ENCODE measurements around the gene RASGEF1C. TPM values are rescaled to one million over a fixed set of nuclear protein-coding genes. Genes with fewer than 3 reads are reported as not detected.

RASGEF1C gene
- total and polyA plus RNA-seq, 10 of the 15 experiments (the other 5 are each of a cell fraction or from before 2014, with no cell fraction given), result not detected

- WGBS (ENCODE audit: insufficient coverage, insufficient replicate concordance, low lambda C conversion rate, missing lambda C conversion rate), result 83% methylated on average over 8 of the region's 8 CpGs
- ChIA-PET SMC1A (ENCODE audit: uncharacterized antibody, unreplicated experiment) (no interaction called here), CTCF (interaction anchor here (1.5 kb wide), 1 partner anchor 9 kb away, joined by 3 read pairs; no protein-coding TSS in a partner anchor), RAD21 (ENCODE audit: unreplicated experiment) (no interaction called here), POLR2A (no interaction called here)
- no peak for TF ChIP-seq EGR1 (IDR thresholded peaks at IDR 0.05; ENCODE audit: borderline replicate concordance in 1 of 2, low read depth in 2 of 2, low read length in 2 of 2)
- TF ChIP-seq CHD1 (IDR thresholded peaks at IDR 0.05; ENCODE audit: low read depth, low read length), result no peak
- no peak for TF ChIP-seq BCL11A (IDR thresholded peaks at IDR 0.05; ENCODE audit: low read depth, low read length)
- TF ChIP-seq EP300 (IDR thresholded peaks at IDR 0.05; ENCODE audit: borderline replicate concordance in 1 of 2, control insufficient read depth in 1 of 2, low read depth in 2 of 2, low read length in 2 of 2), result no peak
- TF ChIP-seq USF1 (IDR thresholded peaks at IDR 0.05; ENCODE audit: borderline replicate concordance, extremely low read length, insufficient read depth, low read depth, low read length), result no peak
- TF ChIP-seq SMAD1 (IDR thresholded peaks at IDR 0.05; ENCODE audit: low read depth, partially characterized antibody), result no peak
- no peak for TF ChIP-seq SKIL (IDR thresholded peaks at IDR 0.05; ENCODE audit: low read depth, poor library complexity, severe bottlenecking)
- TF ChIP-seq ELK1 (IDR thresholded peaks at IDR 0.05; ENCODE audit: low read depth, low read length), result no peak
- no peak for TF ChIP-seq NKRF (conservative IDR thresholded peaks at IDR 0.05)
- TF ChIP-seq SIX5 (IDR thresholded peaks at IDR 0.05; ENCODE audit: low read depth, low read length, severe bottlenecking), result no peak
- no peak for TF ChIP-seq TCF7 (IDR thresholded peaks at IDR 0.05; ENCODE audit: borderline replicate concordance)
- TF ChIP-seq MLLT1 (IDR thresholded peaks at IDR 0.05), result no peak
- TF ChIP-seq MYB (IDR thresholded peaks at IDR 0.05; ENCODE audit: borderline replicate concordance, low read depth, low read length), result no peak
- TF ChIP-seq ATF2 (IDR thresholded peaks at IDR 0.05; ENCODE audit: low read length), result no peak
- Histone ChIP-seq H3K4me1 (ENCODE audit: control insufficient read depth, insufficient read depth, low read length) (no peaks in the 10 kb centered on the region), H3K9me3 (replicated peaks; ENCODE audit: control insufficient read depth, insufficient read depth, low read length) (no peaks in the 10 kb centered on the region), H2AFZ (ENCODE audit: control insufficient read depth, low read depth, low read length) (no peak overlapping the region), H3K4me2 (ENCODE audit: control insufficient read depth, insufficient read depth) (no peak overlapping the region), H3K4me3 (no peak overlapping the region), H3K27ac (ENCODE audit: control insufficient read depth, insufficient read depth) (no peak overlapping the region), H3K9ac (ENCODE audit: control insufficient read depth, insufficient read depth, low read length) (no peak overlapping the region), H4K20me1 (ENCODE audit: control insufficient read depth, insufficient read depth) (no peaks in the 10 kb centered on the region), H3K36me3 (ENCODE audit: control insufficient read depth in 2 of 2, insufficient read depth in 2 of 2, low read length in 1 of 2) (no peaks in the 10 kb centered on the region), H3K79me2 (ENCODE audit: control insufficient read depth, insufficient read depth, low read length) (no peaks in the 10 kb centered on the region), H3K27me3 (replicated peaks in 1 of 2; ENCODE audit: control insufficient read depth in 2 of 2, insufficient read depth in 2 of 2, low read length in 1 of 2) (no peaks in the 10 kb centered on the region; a peak in 1 of 4 replicates)
- in situ Hi-C loops (cut with MboI), result loop anchor here (25.0 kb wide), 1 partner anchor 301 kb away; the partner anchor contains the start of gene LTC4S
- BruUV-seq (replicated peaks), result no TSS peak
- ATAC-seq, result no peak
- no peak for DNase-seq (ENCODE audit: low read depth, low spot score)
- no peak for FAIRE-seq
- intact Hi-C loops (cut with micrococcal nuclease; ENCODE audit: unreplicated experiment), result no loop called here
Observed at GRCh38 chr5:180088561-180088960, 120.5 kb downstream of the RASGEF1C start.

All from GM12878 (cell line).